ENCODE results near the gene SHANK3.

Gene SHANK3

DNA sequence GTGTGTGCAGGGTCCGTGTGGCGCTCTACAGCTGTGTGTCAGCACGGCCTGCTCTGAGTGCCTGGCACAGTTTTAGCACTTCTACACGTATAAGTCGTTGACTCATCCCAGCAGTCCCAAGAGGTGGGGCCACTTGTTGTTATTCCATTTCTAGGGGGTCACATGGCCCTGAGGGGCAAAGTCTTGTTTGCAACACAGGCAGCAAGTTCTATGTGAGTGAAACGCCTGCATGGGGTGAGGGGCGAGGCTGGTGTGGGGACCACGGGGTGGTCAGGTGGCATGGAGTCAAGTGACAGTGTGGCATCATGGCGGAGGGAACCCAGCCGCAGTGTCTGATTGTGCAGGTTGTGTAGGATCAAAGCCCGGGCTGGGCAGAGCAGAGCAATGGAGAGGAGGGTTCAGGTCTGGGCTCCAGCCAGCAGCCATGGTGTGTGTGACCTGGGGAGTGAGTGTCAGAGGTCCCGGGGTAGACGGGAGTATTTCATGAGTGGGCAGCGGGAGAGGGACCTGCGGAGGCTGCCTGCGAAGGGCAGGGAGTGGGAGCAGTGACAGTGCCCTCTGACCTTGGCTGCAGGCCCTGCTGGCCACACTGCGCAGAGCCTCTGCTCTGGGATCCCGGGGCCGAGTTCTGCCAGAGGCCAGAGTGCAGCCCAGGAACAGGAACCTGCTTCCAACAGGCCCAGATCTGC is 27.9 kb downstream of the SHANK3 start:
- no peak for DNase-seq

DNA sequence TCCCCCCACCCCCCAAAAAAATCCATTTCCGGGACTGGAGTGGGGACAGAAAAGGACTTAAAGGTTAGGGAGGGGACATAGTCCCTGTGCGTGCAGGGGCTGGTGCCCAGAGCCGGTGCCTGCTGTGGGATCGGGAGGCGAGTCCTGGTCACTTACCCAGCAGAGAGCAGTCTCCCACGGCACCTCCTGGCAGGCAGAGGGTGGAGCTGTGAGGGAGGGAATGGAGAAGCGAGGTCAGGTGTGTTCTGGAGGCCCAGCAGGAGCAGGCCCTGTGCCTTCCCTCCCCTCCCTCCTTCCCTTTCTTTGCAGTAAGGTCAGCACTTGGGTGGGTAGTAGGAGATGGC is 28.4 kb downstream of the SHANK3 start:
- no peak for DNase-seq

DNA sequence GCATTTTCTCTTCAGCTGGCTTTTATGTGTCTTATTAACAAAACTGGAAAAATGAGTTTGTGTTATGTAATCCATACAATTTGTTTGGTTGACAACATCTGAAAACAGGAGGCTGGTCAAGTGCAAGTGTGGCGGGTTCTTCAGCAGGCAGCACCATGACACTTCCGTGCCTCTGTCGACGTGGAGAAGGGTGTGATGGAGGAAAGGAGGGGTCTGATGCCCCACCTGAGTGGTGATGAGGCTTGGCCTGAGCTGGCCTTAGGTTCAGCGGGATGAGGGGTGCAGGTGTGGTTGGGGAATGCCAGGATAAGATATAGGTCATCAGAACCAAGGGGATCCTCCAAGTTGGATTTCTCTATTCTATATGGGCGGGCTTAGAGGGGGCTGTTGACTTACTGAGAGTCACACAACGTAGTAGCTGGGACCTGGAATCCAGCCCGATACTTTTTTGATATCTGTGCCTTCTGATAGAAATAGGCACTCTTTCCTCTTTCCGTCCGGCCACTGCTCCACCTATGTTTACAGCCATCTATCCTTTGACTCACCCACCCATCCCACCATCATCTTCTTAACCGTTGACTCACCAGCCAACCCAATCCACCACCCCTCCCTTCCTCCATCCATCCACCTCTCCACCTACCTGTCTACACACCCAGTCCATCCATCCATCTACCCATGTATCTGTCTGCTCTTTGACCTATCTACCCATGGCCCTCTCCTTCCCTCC is 29.0 kb downstream of the SHANK3 start:
- DNase-seq = no peak

- DNase-seq = no peak
These were observed 29.6 kb downstream of the SHANK3 start for GRCh38 chr22:50702261-50702671.

GRCh38 chr22:50702821-50703725 is 30.4 kb downstream of the SHANK3 start:
- no peak for DNase-seq

- DNase-seq = no peak
These were observed 31.3 kb downstream of the SHANK3 start for GRCh38 chr22:50703726-50704509.

- no peak for DNase-seq
These were observed 32.0 kb downstream of the SHANK3 start for GRCh38 chr22:50704510-50705218.

DNA sequence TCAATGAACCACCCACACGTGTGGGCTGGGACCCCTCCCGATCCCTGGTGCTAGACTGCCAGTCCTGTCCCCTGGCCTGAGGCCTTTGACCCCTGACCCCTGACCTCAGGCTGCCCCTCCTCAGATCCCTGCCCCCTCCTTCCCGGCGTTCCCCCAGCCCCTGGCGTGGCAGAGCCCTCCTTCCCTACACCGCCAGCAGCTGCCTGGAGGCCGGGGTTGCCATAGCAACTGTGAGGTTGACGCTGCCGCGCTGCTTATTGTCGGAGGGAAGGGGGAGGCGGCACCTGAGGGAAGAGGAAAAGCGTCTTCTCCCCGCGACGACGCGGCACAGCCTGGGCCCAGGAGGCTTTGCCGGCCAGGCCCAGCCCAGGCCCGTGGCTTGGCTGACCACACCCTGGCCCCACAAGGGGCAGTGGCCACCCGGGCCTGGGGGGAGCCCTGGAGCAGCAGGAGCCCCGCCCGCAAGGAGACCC is 32.6 kb downstream of the SHANK3 start:
- peak; percentile 63 for DNase-seq

- DNase-seq = no peak
These were observed 33.3 kb downstream of the SHANK3 start for GRCh38 chr22:50705851-50706351.

DNA sequence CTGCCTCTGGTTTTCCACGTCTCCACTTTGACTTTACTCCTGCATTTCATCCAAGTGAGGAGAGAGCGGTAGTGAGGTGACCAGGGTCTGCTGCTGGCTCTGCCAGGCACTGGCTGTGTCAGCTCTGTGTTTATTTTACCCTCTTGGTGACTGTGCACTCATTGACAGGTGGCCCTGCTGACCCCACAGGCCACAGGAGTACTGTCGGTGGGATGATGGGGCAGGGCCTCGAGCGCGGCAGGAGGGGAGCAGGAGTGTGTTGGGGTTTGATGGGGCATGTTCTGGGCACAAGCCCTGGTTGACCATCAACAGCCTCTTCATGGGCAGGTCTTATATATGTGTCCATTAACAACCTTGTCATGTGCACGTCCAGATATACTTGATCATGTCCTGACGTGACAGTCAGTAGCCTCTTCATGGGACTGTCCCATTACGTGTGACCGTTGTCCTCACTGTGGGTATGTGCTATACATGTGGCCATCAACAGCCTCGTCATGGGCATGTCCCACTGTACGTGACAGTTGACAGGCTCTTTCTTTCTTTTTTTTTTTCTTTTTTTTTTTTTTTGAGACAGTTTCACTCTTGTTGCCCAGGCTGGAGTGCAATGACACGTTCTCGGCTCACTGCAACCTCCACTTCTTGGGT is 34.0 kb downstream of the SHANK3 start:
- no peak for DNase-seq

DNA sequence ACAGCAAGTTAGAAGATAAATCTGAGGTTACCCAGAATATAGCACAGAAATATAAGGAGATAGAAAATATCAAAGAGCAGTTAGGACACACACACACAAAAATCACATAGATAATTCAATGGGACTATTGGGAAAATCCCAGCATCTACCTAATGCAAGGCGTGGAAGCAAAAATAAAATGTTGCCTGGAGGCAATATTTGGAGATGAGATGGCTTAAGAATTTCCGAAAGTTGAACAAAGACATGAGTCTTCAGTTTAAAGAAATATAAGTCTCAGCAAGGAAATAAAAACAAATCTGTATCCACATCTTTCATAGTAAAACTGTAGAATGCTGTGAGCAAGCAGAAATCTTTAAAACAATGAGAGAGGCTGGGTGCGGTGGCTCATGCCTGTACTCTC is 35.9 kb downstream of the SHANK3 start:
- no peak for DNase-seq

DNA sequence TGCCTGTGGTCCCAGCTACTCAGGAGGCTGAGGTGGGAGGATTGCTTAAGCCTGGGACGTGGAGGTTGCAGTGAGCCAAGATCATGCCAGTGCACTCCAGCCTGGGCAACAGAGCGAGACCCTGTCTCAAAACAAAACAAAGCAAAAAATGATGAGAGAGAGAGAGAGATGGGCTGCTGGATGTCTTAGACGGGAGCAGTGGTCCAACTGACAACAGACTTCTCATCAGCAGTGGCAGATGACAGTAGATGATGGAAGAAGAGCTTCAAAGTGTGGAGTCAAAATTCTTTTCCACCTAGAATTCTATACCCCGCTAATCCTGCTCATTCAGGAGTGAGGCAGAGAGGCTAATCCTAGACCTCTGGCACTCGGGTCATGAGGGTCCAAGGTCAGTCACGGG is 36.4 kb downstream of the SHANK3 start:
- no peak for DNase-seq

GRCh38 chr22:50710221-50710620 is 37.6 kb downstream of the SHANK3 start:
- DNase-seq = no peak

GRCh38 chr22:50710886-50711285 is 38.3 kb downstream of the SHANK3 start:
- DNase-seq = no peak

DNA sequence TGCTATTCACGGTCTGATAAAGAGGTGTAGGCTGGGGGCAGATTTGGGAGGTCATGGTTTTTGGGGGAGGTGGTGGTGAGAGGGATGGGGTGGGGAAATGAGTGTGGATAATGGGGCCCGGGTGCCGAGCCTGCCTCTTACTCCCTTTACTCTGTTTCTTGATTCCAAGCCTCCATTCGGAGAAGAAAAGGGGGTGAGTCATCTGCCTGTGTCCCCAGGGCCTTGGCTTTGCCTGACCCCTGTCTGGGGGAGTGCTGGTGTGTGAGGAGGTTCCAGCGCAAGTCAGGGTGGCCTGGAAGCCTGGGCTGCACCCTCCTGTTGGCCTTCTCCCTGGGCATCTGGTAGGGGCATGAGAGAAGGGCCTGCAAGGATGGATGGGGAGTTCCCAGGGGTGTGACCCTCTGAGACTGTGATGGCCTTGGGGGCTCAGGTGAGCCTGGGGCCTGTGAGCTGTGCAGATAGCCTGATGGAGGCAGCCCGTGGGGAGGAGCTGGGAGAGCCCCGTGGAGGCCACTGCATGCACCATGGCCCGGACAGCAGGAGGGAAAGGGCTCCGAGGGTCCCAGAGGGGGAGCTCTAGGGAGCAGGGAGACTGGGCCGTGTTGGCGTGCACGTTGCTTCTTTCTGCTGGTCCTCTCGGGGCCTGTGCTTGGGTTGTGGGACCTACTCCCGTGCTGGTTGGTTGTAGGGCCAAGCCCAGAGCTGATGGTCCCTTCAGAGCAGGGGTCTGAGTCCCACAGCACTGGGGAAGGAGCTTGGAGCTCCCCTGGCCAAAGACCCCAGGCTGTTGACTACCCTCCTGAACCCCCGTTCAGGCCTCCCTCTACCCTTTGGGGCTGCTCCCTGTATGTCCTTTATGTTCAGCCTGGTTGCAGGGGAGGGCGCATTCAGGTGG is 39.1 kb downstream of the SHANK3 start:
- DNase-seq = no peak

- no peak for DNase-seq
These were observed 39.9 kb downstream of the SHANK3 start for GRCh38 chr22:50712341-50713007.

GRCh38 chr22:50713008-50713385 is 40.4 kb downstream of the SHANK3 start:
- DNase-seq = no peak

GRCh38 chr22:50713571-50714056 is 41.0 kb downstream of the SHANK3 start:
- no peak for DNase-seq

DNA sequence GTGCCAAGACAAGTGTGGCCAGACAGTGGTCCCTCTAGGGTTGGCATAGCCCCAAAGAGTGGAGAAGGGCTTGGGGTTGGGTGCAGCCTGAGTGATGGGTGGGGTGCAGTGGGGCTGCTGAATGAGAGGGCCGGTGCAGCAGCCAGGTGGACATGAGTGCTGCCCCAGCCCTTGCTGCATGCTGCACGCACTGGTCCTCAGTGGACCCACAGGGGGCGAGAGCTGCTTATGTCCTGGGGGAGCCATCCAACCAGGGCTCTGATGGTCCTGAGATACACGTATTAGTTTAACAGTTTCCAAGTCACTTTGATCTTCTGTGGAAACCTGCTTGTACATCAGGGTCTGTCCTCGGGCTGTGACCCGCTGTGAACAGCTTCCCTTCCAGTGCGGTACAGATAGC is 41.5 kb downstream of the SHANK3 start:
- DNase-seq = no peak

Data from NCI-H1417 treated with DMSO at 0.1 percent for 48 hours (cell line).